IPS-NIHi11 (cell line): Measurements from ENCODE around the gene DENND4A.
"Not testable (repeated sequence)": the region's sequence is repeated elsewhere in the genome, so short reads cannot be mapped to it uniquely, and the experiment has no call there.

Experiments
- DNase-seq: peaks from one replicate; pipeline ENCODE4 v3.0.0; 2012; ENCODE audit warnings: mixed read lengths, low spot score

The DENND4A gene

GRCh38 chr15:65632780-65633375 is 159.2 kb downstream of the DENND4A start:
- DNase-seq = no peak

GRCh38 chr15:65631503-65631902 is 160.6 kb downstream of the DENND4A start:
- DNase-seq = no peak

GRCh38 chr15:65630760-65631159 is 161.3 kb downstream of the DENND4A start:
- no peak for DNase-seq

GRCh38 chr15:65629548-65629947 is 162.5 kb downstream of the DENND4A start:
- DNase-seq = no peak

- DNase-seq = no peak
These were observed 165.2 kb downstream of the DENND4A start for GRCh38 chr15:65626856-65627255.

DNA sequence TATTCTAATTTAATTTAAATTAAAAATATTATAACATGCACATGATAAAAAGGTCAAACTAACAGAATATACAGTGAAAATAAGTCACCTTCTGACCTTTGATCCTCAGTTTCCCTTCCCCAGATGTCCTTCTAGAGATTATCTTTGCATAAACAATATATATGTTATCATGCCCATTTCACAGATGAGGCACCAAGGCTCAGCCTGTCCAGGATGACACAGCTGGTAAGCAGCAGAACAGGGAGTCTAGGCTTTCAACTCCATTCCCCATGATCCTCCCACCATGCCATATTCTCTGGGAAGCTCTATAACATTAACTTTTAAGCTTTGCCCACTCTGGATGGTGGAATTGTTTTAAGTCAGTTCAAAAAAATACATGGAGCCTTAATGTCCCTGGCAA is 169.0 kb downstream of the DENND4A start:
- DNase-seq = no peak

- DNase-seq = no peak
These were observed 170.5 kb downstream of the DENND4A start, which contains the start of gene SLC24A1 for GRCh38 chr15:65621638-65622037. Gene SLC24A1, plus strand, starts transcription at chr15:65621938. Its CDS starts 2,143 bp downstream, at chr15:65624081.

DNA sequence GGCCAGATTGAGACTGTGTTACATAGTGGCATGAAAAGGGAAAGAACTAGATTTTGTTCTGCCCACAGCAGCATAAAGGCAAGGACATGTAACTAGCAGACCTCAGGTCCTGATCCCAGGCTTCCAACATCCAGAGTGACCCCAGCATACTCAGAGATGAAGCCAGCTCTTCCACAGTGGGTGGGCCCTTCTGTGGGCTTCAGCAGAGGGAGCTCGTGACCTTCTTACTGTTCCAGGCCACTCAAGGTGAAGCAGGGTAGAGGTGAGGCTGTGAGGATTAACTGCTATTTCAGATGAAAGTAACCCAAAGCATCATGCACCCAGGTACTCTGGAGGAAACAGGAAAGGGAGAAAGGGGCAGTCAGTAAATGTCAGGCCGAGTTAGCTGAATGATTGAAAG is 171.3 kb downstream of the DENND4A start:
- DNase-seq = no peak

- no peak for DNase-seq
These were observed 172.3 kb downstream of the DENND4A start for GRCh38 chr15:65619626-65620290.

DNA sequence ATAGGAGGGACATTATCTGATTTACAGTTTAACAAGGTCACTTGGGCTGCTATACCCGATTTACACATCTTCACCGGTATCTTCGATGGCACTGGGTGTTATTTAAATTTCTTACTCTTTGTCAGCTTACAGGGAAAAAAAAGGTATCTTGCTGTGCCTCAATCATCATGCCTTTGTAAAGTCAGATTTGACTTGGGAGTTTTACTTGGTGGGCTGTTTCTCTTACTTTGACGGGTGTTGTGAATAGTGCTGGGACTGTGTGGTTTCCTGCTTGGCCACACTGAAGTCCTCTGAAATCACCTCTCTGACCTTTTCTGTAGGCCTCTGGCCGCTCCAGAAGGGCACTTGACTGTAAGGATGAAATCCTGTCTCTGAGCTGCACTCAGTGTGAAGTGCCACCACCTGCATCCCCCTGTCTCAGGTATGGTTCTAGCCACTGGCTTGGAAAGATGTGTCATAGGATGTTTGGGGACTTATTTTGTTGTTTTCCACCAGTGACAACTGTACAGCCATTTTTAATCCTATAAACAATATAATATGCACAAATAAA is 173.5 kb downstream of the DENND4A start:
- DNase-seq = no peak

DNA sequence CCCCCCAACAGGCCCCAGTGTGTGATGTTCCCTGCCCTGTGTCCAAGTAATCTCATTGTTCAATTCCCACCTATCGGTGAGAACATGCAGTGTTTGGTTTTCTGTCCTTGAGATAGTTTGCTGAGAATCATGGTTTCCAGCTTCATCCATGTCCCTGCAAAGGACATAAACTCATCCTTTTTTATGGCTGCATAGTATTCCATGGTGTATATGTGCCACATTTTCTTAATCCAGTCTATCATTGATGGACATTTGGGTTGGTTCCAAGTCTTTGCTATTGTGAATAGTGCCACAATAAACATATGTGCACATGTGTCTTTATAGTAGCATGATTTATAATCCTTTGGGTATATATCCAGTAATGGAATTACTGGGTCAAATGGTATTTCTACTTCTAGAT is 176.2 kb downstream of the DENND4A start:
- not testable (repeated sequence) for DNase-seq

DNA sequence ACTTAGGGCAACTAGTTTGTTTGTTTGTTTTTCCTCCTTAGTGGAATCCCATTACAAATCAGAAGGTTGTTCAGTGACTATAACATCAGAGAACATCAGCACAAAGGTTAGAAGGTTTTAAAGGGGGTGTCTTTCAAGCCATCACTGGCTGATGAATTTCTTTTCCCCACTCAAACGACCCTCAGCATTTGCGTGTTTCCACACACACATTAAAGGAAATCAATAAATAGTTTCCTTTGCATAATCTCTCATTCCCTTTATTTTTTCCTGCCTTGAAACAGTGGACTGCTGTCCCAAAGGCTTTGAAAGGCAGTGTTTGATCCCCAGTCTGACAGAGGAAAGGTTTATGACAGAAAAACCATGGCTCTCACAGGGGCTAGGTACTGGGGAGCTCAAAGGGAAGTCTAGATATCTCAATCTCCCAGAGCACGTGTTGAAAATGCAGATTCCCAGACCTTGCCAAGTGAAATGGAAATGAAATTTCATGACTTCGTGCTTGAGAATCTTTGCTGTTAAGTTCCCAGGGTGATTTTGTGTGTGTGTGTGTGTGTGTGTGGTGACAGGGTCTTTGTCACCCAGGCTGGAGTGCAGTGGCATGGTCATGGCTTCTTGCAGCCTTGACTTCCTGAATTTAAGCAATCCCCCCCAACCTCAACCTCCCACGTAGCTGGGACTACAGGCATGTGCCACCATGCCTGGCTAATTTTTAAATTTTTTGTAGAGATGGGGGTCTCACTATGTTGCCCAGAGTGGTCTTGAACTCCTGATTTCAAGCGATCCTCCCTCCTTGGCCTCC is 178.9 kb downstream of the DENND4A start:
- no peak for DNase-seq

- no peak for DNase-seq
These were observed 179.5 kb downstream of the DENND4A start for GRCh38 chr15:65612616-65612946.

DNA sequence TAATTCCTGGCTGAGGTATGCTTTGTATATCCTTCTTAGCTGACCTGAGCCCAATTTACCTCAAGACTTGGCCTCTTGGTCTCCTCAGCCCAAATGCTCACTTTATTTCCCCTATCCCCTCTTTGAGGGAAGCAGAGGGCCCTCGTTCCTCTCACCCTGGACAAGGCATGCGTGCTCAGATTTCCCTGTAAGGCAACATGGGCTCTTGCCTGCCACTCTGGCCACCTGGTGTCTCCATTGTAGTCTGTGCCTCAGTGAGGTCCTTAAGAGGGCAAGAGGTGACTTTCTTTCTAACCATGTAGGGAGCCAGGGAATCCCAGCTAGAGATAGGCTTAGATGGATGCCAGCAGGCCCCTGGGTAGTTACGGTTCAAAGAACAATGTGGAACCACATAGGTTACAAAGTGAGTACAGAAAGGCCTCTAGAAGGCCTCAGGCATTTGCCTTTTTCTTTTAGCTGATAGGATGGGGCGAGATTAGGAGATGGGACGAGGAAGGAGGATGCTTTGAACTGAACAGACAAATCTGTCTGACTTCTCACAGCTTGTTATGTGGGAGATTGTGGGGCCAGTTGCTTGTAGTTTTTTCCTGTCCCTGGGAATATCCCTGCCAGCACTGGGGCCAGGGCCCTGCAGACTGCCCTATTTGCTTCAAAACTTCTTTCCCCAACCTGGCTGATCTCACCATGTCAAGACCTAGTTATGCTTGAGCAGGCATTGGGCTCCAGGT is 180.0 kb downstream of the DENND4A start:
- no peak for DNase-seq

GRCh38 chr15:65610871-65611718 is 181.0 kb downstream of the DENND4A start, which contains the start of gene INTS14:
Gene INTS14, minus strand, starts transcription at chr15:65611131. Its CDS starts 3,751 bp downstream, at chr15:65607380.
- peak; percentile 98 for DNase-seq
